Mammary epithelial cell (primary cell): ENCODE results near the gene CCBE1.

Experiments
- CTCF ChIP-seq, 2 donors: IDR thresholded peaks in 1 of 2; conservative IDR thresholded peaks in 1 of 2; 2 replicates each; pipeline ENCODE4 v1.5.1; 2011 to 2012; ENCODE audit warnings: inconsistent platforms in 2 of 2, low read length in 2 of 2, mild to moderate bottlenecking in 2 of 2, control low read depth in 1 of 2, low read depth in 1 of 2; ENCODE audit not compliant: insufficient read depth in 1 of 2; ENCODE audit errors: extremely low read depth in 1 of 2
- EZH2 ChIP-seq: IDR thresholded peaks from 2 replicates; pipeline ENCODE4 v1.6.1; 2012; ENCODE audit warnings: low read length, inconsistent platforms, borderline replicate concordance

- TF ChIP-seq CTCF (conservative IDR thresholded peaks at IDR 0.05 in 1 of 2, IDR thresholded peaks at IDR 0.05 in 1 of 2; ENCODE audit: extremely low read depth in 1 of 2, insufficient read depth in 1 of 2, low read depth in 1 of 2, low read length in 2 of 2) (no peak), EZH2 (no peak)
These were observed 40.6 kb upstream of the CCBE1 start for GRCh38 chr18:59737776-59738300.
